GM10266 (cell line): ENCODE results near the gene PTGR3.

ENCODE experiments used
- DNase-seq: peaks from one replicate; pipeline ENCODE4 v3.0.0; 2012; ENCODE audit errors: extremely low spot score
- TF ChIP-seq, protein P1 (sequence below): IDR thresholded peaks from 2 replicates; pipeline ENCODE4 v1.5.1; 2012; ENCODE audit warnings: mild to moderate bottlenecking, low read depth; ENCODE audit not compliant: control insufficient read depth, insufficient read depth; ENCODE audit errors: missing control alignments

PTGR3 gene

DNA sequence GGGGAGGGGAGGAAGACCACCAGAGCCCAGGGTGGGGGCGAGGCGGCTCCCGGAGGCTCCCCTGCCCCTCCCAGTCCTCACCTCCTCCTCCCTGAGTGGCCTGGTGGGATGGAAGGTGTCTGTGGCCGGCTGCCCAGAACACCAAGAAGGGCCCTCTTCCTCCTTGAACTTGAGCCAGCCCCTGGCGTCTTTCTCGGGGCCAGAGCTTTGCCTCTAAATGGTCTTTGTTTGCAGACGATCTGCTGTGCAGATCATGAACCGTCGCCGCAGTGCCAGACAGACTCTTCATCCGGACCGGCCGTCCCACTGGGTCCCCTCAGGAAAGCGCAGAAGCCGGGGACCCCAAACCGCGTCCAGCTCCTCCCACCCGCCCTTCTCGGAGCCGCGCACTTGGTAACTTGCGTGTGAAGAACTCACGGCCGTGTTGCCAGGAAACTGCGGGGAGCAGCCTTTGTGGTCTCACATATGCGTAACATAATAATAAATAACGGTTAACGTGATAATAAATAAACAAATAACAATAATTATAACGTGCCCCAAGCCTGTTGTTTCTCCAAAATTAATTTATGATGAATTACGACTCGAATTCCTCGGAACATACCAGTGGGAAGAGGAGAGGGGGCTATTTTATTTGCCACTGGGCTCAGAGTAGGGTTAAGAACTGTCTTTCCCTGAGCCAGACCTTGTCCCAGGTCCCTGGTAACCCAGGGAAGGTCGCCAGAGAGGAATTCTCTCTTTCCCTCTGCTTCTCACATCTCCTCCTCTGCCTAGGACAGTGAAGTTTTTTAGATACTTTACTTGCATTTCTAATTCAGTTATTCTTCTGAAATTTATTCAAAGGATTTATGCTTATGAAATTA, 41.0 kb downstream of the PTGR3 start:
- TF ChIP-seq, protein P1, sequence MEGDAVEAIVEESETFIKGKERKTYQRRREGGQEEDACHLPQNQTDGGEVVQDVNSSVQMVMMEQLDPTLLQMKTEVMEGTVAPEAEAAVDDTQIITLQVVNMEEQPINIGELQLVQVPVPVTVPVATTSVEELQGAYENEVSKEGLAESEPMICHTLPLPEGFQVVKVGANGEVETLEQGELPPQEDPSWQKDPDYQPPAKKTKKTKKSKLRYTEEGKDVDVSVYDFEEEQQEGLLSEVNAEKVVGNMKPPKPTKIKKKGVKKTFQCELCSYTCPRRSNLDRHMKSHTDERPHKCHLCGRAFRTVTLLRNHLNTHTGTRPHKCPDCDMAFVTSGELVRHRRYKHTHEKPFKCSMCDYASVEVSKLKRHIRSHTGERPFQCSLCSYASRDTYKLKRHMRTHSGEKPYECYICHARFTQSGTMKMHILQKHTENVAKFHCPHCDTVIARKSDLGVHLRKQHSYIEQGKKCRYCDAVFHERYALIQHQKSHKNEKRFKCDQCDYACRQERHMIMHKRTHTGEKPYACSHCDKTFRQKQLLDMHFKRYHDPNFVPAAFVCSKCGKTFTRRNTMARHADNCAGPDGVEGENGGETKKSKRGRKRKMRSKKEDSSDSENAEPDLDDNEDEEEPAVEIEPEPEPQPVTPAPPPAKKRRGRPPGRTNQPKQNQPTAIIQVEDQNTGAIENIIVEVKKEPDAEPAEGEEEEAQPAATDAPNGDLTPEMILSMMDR: no peak
- DNase-seq: no peak

GRCh38 chr18:75167137-75167536, 41.8 kb downstream of the PTGR3 start:
- no peak for DNase-seq
- TF ChIP-seq, protein P1: no peak

- DNase-seq: no peak
These were observed 43.0 kb downstream of the PTGR3 start for GRCh38 chr18:75165926-75166325.

GRCh38 chr18:75164479-75164878, 44.5 kb downstream of the PTGR3 start:
- DNase-seq: no peak
- TF ChIP-seq, protein P1: no peak

More at GRCh38 chr18:75165926-75166325, 43.0 kb downstream of the PTGR3 start:
- TF ChIP-seq, protein P1: no peak

DNA sequence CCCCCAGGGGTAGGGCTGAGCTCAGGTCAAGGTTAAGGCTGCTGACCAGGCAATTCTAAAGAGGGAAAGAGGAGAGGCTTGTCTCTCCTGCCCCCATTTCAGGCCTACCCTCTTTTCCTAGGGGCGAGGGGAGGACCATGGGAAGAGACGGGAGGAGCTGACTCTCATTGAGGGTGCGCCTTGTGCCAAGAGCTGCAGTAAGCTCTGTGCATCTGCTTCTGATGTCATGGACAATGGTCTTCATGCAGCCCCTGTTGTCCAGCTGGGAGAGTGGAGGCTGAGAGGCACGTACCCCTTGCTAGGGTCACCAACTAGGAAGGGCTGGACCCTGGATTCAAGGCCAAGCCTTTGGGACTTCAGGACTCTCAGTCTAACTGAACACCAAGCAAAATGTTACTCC, 45.2 kb downstream of the PTGR3 start:
- DNase-seq: no peak
- TF ChIP-seq, protein P1: no peak

DNA sequence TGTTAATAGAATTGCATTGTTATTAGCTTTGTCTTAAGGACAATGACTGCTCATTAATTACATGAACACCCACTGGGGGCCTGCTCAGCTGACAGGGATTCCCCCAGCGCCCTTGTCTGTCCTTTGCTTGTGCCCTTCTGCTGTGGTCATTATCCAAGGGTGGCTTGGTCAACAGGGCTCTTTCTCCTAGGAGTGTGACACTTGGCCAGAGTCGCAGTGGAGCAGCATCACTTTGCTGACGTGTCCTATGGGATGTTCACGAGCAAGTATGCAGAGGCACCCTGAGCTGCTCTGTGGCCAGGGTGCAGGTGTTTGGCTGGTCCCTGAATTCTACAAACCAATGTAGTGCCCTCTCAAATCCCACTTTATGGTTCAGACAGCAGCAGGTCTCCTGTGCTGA, 46.0 kb downstream of the PTGR3 start:
- no peak for DNase-seq
- TF ChIP-seq, protein P1: no peak

DNA sequence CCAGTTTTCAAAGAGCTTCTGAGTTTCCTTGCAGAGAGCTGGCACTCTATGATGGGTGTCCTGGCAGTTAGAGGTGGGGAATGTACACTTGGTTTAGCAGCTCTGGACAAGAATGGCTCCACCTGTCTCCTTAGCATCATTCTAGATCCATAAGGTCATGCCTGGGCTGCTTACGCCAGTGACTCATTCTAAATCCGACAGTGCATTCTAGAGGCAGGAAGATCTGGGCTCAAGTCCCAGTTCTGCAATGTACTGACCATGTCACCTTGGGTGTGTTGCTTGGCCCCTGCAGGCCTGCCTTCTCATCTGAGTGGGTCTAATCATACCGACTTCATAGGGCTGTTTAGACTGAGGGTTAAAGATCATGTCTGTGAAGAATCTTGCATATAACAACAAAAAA, 46.5 kb downstream of the PTGR3 start:
- TF ChIP-seq, protein P1: no peak
- DNase-seq: no peak
